Inferior parietal cortex (tissue), 1 donor: Measurements from ENCODE around the gene KCNJ13.

Source experiments
- DNase-seq: peaks from one replicate; pipeline ENCODE4 v3.0.0-alpha.2; 2016; ENCODE audit errors: extremely low spot score

KCNJ13 gene

DNA sequence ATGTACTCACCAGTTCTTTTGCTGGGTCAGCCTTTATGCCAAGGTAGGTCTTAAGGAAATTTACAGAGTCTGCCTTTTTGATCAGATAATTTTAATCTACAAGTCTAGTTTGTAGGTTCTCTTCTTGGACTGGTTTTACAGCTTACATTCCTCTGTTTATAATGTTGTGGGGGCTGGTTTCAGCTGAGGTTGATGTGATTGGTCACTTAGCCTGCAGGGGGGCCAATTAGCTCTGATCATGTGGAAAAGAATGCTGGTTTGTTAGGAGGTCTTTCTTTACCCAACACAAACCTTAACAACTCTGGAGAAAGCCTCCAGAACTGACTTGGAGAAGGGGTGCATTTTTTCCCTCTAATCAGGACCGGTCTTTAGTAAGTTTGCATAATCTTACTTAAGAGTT, at the start of gene KCNJ13:
KCNJ13 (minus strand) TSS at position 131 of the 400 bp plus-strand sequence. CDS start 5,203 bp downstream, outside the sequence.
- DNase-seq, result no peak

- no peak for DNase-seq
These were observed 41.4 kb upstream of the KCNJ13 start for GRCh38 chr2:232817756-232818155.

GRCh38 chr2:232816657-232817056, 40.3 kb upstream of the KCNJ13 start:
- no peak for DNase-seq

GRCh38 chr2:232815569-232815968, 39.2 kb upstream of the KCNJ13 start:
- DNase-seq, result no peak

DNA sequence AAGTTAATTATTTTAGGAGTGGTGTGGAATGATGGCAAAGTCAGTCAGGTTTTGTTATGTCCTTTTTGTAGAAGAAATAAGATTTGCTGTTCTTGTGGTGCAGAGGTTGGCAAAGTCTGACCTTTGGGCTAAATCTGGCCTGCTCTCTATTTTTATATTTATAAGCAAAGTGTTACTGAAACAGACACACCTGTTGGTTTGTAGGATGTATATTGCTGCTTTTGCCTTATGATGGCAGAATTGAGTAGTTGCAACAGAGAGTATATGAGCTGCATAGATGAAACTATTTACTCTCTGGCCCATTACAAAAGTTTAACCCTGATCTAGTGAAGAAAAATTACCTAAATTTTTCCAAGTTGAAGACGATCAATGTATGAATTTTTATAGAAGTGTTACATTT, 34.1 kb upstream of the KCNJ13 start:
- no peak for DNase-seq

DNA sequence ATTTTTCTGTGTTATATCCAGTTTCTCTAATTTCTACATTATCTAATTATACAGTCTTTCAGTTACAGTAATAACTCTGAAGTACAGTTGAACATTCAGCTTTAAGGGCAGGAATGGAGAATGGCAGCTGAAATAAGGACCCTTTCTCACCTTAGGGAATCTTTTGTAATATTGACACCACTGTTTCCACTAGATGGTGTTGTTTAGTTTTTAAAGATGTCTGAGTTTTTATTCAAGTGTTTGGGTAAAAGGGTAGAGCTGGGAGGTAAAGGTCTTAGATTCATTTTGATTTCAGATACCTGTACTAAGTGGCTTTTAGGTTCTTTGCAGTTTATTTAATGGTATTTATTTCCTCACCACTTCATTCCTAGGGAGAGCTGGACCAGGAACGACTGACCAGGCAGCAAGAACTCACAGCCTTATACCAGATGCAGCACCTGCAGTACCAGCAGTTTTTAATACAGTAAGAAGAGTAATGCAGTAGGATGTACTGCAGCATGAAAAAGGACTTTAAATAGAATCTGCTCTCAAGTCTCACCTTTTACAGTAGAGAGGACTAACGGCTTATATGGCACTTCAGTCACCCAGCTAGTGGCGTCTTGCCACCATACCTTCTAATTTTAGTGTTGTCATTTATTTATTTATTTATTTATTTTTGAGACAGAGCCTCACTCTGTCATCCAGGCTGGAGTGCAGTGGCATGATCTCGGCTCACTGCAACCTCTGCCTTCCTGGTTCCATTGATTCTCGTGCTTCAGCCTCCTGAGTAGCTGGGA, 33.2 kb upstream of the KCNJ13 start:
- DNase-seq, result no peak

DNA sequence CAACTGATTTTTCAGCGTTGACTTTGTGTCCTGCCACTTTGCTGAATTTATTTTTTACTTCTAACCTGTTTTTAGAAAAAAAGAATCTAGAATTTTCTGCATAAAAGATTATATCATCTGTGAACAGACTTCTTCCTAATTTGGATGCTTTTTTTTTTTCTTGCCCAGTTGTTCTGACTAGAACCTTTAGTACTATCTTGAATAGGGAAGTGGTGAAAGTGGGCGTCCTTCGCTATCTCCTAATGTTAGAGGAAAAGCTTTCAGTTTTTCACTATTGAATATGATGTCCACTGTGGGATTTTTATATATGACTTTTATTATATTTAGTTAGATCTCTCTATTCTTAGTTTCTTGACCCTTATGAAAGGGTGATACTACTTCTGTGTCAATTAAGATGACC, 25.7 kb upstream of the KCNJ13 start:
- DNase-seq, result no peak

DNA sequence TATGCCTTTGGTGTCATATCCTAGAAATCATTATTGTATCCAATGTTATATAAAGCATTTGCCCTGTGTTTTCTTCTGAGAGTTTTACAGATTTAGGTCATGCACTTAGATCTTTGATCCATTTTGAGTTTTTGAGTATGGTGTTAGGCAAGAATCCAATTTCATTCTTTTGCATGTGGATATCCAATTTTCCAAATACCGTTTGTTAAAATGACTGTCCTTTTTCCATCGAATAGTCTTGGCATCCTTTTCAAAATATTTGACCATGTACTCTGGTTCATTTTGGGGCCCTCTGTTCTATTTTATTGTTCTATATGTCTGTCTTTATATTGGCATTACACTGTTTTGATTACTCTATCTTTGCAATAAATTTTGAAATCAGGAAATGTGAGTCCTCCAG, 23.8 kb upstream of the KCNJ13 start:
- no peak for DNase-seq

DNA sequence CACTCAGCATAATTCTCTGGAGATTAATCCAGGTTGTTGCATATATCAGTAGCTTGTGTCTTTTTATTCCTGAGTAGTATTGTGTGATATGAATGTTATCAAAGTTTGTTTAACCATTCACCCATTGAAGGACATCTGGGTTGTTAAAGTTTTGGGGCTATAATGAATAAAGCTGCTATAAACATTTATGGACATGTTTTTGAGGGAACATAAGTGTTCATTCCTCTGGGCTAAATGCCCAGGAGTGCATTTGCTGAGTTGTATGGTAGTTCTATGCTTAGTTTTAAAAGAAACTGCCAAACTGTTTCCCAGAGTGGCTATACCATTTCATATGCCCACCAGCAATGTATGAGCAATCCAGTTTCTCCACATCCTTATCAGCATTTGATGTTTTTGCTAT, 21.8 kb upstream of the KCNJ13 start:
- DNase-seq, result no peak

DNA sequence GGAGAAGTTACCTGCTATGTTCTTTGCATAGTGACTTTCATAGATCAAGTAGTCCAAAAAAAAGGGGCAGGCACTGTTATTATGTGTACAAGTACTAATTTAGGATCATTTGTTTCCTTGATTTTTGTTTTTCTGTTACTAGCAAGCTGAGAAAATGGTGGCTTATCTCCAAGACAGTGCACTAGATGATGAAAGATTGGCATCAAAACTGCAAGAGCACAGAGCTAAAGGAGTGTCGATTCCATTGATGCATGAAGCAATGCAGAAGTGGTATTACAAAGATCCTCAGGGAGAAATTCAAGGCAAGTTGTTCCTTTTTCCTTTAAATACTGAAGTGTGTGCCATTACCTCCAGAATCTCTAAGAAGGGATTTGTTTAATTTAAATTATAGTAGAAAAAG, 19.6 kb upstream of the KCNJ13 start:
- DNase-seq, result no peak

- DNase-seq, result no peak
These were observed 18.6 kb upstream of the KCNJ13 start for GRCh38 chr2:232794981-232795380.

DNA sequence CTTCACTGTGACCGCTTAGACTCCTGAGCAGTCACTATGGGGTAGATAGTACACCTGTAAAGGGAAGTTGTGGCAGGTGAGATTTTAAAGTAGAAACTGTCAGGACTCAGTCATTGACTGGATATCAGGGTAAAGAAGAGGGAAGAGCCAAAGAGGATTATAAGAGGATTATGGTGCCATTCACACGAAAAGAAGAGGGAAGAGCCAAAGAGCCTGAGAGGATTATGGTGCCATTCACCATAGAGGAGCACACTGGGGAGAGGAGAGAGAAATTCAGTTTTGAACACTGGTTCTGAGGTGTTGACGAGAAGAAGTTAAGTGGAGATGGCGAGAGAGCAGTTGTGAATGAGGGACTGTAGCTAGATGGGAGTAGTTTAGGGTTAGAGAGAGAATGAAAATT, 16.9 kb upstream of the KCNJ13 start:
- DNase-seq, result no peak

GRCh38 chr2:232791518-232791917, 15.2 kb upstream of the KCNJ13 start:
- DNase-seq, result no peak

DNA sequence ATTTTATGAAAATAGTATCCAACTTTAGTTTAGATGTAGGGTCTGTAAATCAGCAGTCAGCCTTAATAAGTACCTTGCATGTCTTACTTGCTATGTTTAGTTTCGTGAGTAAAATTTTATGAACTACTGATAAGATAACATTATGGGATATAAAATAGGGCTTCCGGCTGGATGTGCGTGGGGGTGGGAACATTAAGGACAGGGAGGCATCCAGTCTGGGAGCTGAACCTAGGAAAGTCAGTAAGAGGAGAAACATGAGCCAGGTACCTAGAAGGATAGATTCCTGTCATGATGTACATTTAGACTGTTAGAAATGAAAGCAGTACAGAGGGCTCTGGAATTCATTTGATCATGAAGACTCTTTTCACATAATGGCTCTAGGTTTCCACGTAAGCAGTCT, 12.7 kb upstream of the KCNJ13 start:
- DNase-seq, result no peak

- no peak for DNase-seq
These were observed 11.4 kb upstream of the KCNJ13 start for GRCh38 chr2:232787806-232788205.

- DNase-seq, result no peak
These were observed 6.9 kb upstream of the KCNJ13 start for GRCh38 chr2:232783278-232783677.

GRCh38 chr2:232781765-232782164, 5.4 kb upstream of the KCNJ13 start:
- no peak for DNase-seq

- no peak for DNase-seq
These were observed 3.6 kb upstream of the KCNJ13 start for GRCh38 chr2:232779934-232780333.

GRCh38 chr2:232779465-232779864, 3.1 kb upstream of the KCNJ13 start:
- no peak for DNase-seq

DNA sequence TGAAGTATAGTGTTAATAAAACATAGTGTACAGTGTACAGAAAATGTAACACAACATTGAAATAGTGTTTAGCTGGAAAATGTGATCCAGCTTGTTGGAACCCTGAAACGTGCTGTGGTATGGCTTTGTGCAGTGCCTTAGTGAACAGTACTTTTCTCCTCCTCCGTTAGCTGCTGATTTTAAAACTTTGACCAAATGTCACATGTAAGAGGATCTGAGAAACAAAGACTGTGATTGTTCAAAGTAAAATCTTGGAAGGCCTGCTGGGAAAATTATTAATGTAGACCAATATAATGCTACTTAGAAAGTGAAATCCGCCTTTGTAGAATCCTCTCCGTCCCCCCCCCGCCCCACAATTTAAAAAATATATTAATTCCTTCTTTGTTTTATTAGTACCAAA, 911 bp upstream of the KCNJ13 start:
- DNase-seq, result no peak

- DNase-seq, result no peak
These were observed 2.5 kb downstream of the KCNJ13 start for GRCh38 chr2:232773815-232774214.

- DNase-seq, result no peak
These were observed 3.8 kb downstream of the KCNJ13 start for GRCh38 chr2:232772531-232772930.

- no peak for DNase-seq
These were observed 4.5 kb downstream of the KCNJ13 start for GRCh38 chr2:232771870-232772269.

DNA sequence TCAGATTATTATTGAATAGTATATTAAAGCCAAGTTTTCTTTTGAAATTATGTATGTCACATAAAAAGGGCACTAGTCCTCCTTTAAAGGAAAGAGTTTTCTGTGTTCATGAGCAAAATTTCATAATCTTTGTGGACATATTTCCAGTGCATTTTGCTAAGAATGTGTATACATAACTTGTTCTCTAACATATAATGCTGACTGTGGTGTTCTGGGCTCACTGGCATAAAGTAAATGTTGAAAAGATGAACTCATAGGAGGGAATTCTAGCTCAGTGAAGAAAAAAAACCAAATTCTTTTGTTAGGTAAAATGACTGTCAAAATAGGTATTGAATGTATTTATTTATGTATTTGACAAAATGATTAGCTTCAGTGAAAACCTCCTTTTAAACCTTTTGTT, 6.2 kb downstream of the KCNJ13 start:
- no peak for DNase-seq
